ENCODE results near the gene NRDE2.

NRDE2 gene

GRCh38 chr14:90296641-90297040 is 35.1 kb downstream of the NRDE2 start:
- no peak for DNase-seq

GRCh38 chr14:90295870-90296516 is 35.7 kb downstream of the NRDE2 start:
- DNase-seq, result no peak

GRCh38 chr14:90294872-90295271 is 36.9 kb downstream of the NRDE2 start:
- DNase-seq, result no peak

GRCh38 chr14:90293766-90294730 is 37.7 kb downstream of the NRDE2 start:
- DNase-seq, result no peak

GRCh38 chr14:90291699-90292098 is 40.0 kb downstream of the NRDE2 start:
- no peak for DNase-seq

GRCh38 chr14:90290337-90291011 is 41.3 kb downstream of the NRDE2 start:
- DNase-seq, result no peak

GRCh38 chr14:90288651-90289355 is 42.9 kb downstream of the NRDE2 start:
- DNase-seq, result no peak

GRCh38 chr14:90287791-90288190 is 44.0 kb downstream of the NRDE2 start:
- no peak for DNase-seq

- no peak for DNase-seq
Measured at GRCh38 chr14:90281756-90282155, 50.0 kb downstream of the NRDE2 start.

- DNase-seq, result no peak
Measured at GRCh38 chr14:90281261-90281660, 50.5 kb downstream of the NRDE2 start.

GRCh38 chr14:90280096-90280495 is 51.6 kb downstream of the NRDE2 start:
- DNase-seq, result no peak

GRCh38 chr14:90278199-90279175 is 53.3 kb downstream of the NRDE2 start:
- DNase-seq, result no peak

GRCh38 chr14:90277581-90278198 is 54.1 kb downstream of the NRDE2 start:
- no peak for DNase-seq

GRCh38 chr14:90276646-90277367 is 54.9 kb downstream of the NRDE2 start:
- peak; percentile 74 for DNase-seq

- no peak for DNase-seq
Measured at GRCh38 chr14:90275820-90276219, 55.9 kb downstream of the NRDE2 start.

GRCh38 chr14:90275458-90275814 is 56.3 kb downstream of the NRDE2 start:
- DNase-seq, result no peak

GRCh38 chr14:90274808-90275457 is 56.8 kb downstream of the NRDE2 start:
- DNase-seq, result no peak

- DNase-seq, result no peak
Measured at GRCh38 chr14:90274019-90274418, 57.7 kb downstream of the NRDE2 start.

- no peak for DNase-seq
Measured at GRCh38 chr14:90273532-90273931, 58.2 kb downstream of the NRDE2 start.

- no peak for DNase-seq
Measured at GRCh38 chr14:90272523-90272922, 59.2 kb downstream of the NRDE2 start.

All from eye (tissue), 1 donor.